ENCODE results near the gene KIAA0513. TPM values are rescaled to one million over a fixed set of nuclear protein-coding genes. Genes with fewer than 3 reads are reported as not detected.

KIAA0513 gene
- total and polyA plus RNA-seq, 2 donors (not counting 3 experiments of a cell fraction or from before 2014, with no cell fraction given), result 1.8 to 4.3 TPM

DNA sequence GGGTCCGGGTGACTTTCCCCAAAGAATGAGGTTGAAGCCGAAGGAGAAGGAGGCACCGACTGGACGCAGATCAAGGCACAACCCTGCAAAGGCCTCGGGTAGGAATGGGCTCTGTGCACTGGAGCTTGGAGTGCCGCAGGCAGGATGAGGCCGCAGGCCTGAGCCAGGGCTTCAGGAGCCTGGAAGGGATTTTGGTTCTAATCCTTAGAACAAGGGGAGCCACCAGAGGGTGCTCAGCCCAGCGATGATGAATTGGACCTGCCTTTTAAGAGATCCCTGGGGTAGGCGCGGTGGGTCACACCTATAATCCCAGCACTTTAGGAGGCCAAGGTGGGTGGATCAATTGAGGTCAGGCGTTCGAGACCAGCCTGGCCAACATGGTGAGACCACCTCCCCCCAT lies 76.6 kb downstream of the KIAA0513 start:
- Histone ChIP-seq H3K4me3 (replicated peaks in 1 of 3; ENCODE audit: insufficient read depth in 1 of 3, low read depth in 1 of 3, low read length in 3 of 3) (no peak overlapping the region), H3K4me1 (ENCODE audit: control insufficient read depth, extremely low read depth, insufficient read depth, low read length) (no peaks in the 10 kb centered on the region), H3K79me2 (ENCODE audit: control insufficient read depth, insufficient read depth, low read length) (no peaks in the 10 kb centered on the region), H3K9ac (replicated peaks; ENCODE audit: extremely low read depth, insufficient read depth, low read length) (no peak overlapping the region), H3K27ac (ENCODE audit: insufficient read depth, low read depth, low read length) (no peak overlapping the region), H3K9me3 (replicated peaks; ENCODE audit: control insufficient read depth, insufficient read depth, low read length) (no peaks in the 10 kb centered on the region), H2AFZ (ENCODE audit: low read depth, low read length) (no peak overlapping the region), H3K27me3 (ENCODE audit: control insufficient read depth in 2 of 2, insufficient read depth in 2 of 2, low read length in 2 of 2) (no peaks in the 10 kb centered on the region), H3K9me1 (replicated peaks; ENCODE audit: control insufficient read depth, extremely low read depth, insufficient read depth, low read length) (no peaks in the 10 kb centered on the region), H3K4me2 (ENCODE audit: insufficient read depth, low read length) (no peak overlapping the region), H3K36me3 (ENCODE audit: control insufficient read depth in 2 of 2, extremely low read depth in 1 of 2, insufficient read depth in 2 of 2, low read length in 2 of 2) (no peaks in the 10 kb centered on the region), H4K20me1 (replicated peaks; ENCODE audit: control insufficient read depth, extremely low read depth, insufficient read depth, low read length) (no peaks in the 10 kb centered on the region)
- dilution Hi-C loops (cut with MboI; ENCODE audit: extremely low pct_ligation_motif_present, low sequenced_read_pairs) (no loop called here), intact Hi-C loops (cut with micrococcal nuclease) (no loop called here)
- DNase-seq (ENCODE audit: low read depth, low spot score), result no peak
- BruUV-seq (replicated peaks), result no TSS peak
- CTCF ChIA-PET, result interaction anchor here (1.4 to 3.0 kb wide), 4 partner anchors 11 to 512 kb away, joined by 5 to 13 read pairs (median 6); no protein-coding TSS in a partner anchor
- TF ChIP-seq JUN (IDR thresholded peaks at IDR 0.05; ENCODE audit: borderline replicate concordance, insufficient read depth, insufficient read length, low read depth), result no peak
- TF ChIP-seq MYC (IDR thresholded peaks at IDR 0.05; ENCODE audit: low read depth, low read length), result no peak
- TF ChIP-seq POLR2A (IDR thresholded peaks at IDR 0.05; ENCODE audit: low read depth, low read length), result no peak
- no peak for TF ChIP-seq POLR2AphosphoS5 (IDR thresholded peaks at IDR 0.05; ENCODE audit: insufficient read depth, low read depth, low read length)
- TF ChIP-seq MAX (IDR thresholded peaks at IDR 0.05; ENCODE audit: insufficient read depth, insufficient read length), result no peak
- TF ChIP-seq EZH2 (IDR thresholded peaks at IDR 0.05; ENCODE audit: borderline replicate concordance, low read depth, low read length, severe bottlenecking), result no peak
- no peak for TF ChIP-seq FOS (IDR thresholded peaks at IDR 0.05; ENCODE audit: borderline replicate concordance, insufficient read depth, low read length)
- TF ChIP-seq, protein P1, sequence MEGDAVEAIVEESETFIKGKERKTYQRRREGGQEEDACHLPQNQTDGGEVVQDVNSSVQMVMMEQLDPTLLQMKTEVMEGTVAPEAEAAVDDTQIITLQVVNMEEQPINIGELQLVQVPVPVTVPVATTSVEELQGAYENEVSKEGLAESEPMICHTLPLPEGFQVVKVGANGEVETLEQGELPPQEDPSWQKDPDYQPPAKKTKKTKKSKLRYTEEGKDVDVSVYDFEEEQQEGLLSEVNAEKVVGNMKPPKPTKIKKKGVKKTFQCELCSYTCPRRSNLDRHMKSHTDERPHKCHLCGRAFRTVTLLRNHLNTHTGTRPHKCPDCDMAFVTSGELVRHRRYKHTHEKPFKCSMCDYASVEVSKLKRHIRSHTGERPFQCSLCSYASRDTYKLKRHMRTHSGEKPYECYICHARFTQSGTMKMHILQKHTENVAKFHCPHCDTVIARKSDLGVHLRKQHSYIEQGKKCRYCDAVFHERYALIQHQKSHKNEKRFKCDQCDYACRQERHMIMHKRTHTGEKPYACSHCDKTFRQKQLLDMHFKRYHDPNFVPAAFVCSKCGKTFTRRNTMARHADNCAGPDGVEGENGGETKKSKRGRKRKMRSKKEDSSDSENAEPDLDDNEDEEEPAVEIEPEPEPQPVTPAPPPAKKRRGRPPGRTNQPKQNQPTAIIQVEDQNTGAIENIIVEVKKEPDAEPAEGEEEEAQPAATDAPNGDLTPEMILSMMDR (IDR thresholded peaks at IDR 0.05; ENCODE audit: extremely low read depth in 1 of 2, insufficient read depth in 1 of 2, low read depth in 1 of 2, low read length in 2 of 2), result no peak
- no peak for TF ChIP-seq GATA2 (IDR thresholded peaks at IDR 0.05; ENCODE audit: insufficient read depth, insufficient read length, low read depth, low read length)
- FAIRE-seq, result no peak
- POLR2A ChIA-PET, result no interaction called here

Data from endothelial cell of umbilical vein (primary cell).